Smooth muscle cell (in vitro differentiated cells): ENCODE results near the gene ELFN1. TPM values are rescaled to one million over a fixed set of nuclear protein-coding genes. Genes with fewer than 3 reads are reported as not detected.

Experiments used
- DNase-seq: peaks from one replicate; lab custom pipeline; 2025; ENCODE audit not compliant: unreplicated experiment; lab: John Stamatoyannopoulos, UW
- H2AFZ ChIP-seq: fragments of 200-600 bp; sonication (generic); 2 replicates; pipeline ENCODE4 v1.6.0; 2016; ENCODE audit warnings: antibody characterized with exemption, low read depth, mild to moderate bottlenecking
- H3F3A ChIP-seq: fragments of 200-600 bp; sonication (generic); 2 replicates; pipeline ENCODE4 v1.6.0; 2017; ENCODE audit warnings: antibody characterized with exemption, low read depth
- H3K27ac ChIP-seq: fragments of 200-600 bp; sonication (generic); 2 replicates; pipeline ENCODE4 v1.5.1; 2016; ENCODE audit warnings: low read depth, mild to moderate bottlenecking
- H3K27me3 ChIP-seq: fragments of 200-600 bp; sonication (generic); 2 replicates; pipeline ENCODE4 v1.6.1; 2016; ENCODE audit warnings: low read depth, mild to moderate bottlenecking
- H3K36me3 ChIP-seq: fragments of 200-600 bp; sonication (generic); 2 replicates; pipeline ENCODE4 v1.5.1; 2016; ENCODE audit warnings: low read depth
- H3K4me1 ChIP-seq: fragments of 200-600 bp; sonication (generic); 2 replicates; pipeline ENCODE4 v1.5.1; 2016; ENCODE audit warnings: low read depth
- H3K4me2 ChIP-seq: fragments of 200-600 bp; sonication (generic); 2 replicates; pipeline ENCODE4 v1.6.0; 2016; ENCODE audit warnings: mild to moderate bottlenecking
- H3K4me3 ChIP-seq: fragments of 200-600 bp; sonication (generic); 2 replicates; pipeline ENCODE4 v1.5.1; 2016; ENCODE audit warnings: mild to moderate bottlenecking
- H3K79me2 ChIP-seq: fragments of 200-600 bp; sonication (generic); 2 replicates; pipeline ENCODE4 v1.6.0; 2016; ENCODE audit warnings: low read depth, mild to moderate bottlenecking
- H3K9ac ChIP-seq: fragments of 200-600 bp; sonication (generic); 2 replicates; pipeline ENCODE4 v1.6.0; 2016; ENCODE audit warnings: low read depth
- H3K9me3 ChIP-seq: fragments of 200-600 bp; sonication (generic); replicated peaks from 2 replicates; pipeline ENCODE4 v1.5.1; 2016; ENCODE audit warnings: low read depth
- H4K20me1 ChIP-seq: fragments of 200-600 bp; sonication (generic); 2 replicates; pipeline ENCODE4 v1.6.0; 2016; ENCODE audit warnings: low read depth
- CTCF ChIP-seq: fragments of 200-600 bp; sonication (generic); IDR thresholded peaks from 2 replicates; pipeline ENCODE4 v1.5.1; 2017; ENCODE audit warnings: borderline replicate concordance, mild to moderate bottlenecking, antibody characterized with exemption; ENCODE audit not compliant: insufficient read depth, poor library complexity, severe bottlenecking
- WGBS: methylation state at CpG from one replicate; pipeline ENCODE4 v1.1.7; 2016; ENCODE audit warnings: low lambda C conversion rate; 5-methylcytosine and 5-hydroxymethylcytosine counted together
- polyA plus RNA-seq: library from polyadenylated mRNA; unstranded; fragments of >200 nt; fragmentation: Nextera tagmentation; extraction: Ambion mirVana; gene quantifications from 2 replicates; pipeline ENCODE4 v1.2.1, GENCODE V29; 2016
- total RNA-seq: library from RNA; depleted of rRNA; stranded (reverse); fragments of >200 nt; gene quantifications from 2 replicates; pipeline ENCODE4 v1.2.3, GENCODE V29; 2014

ELFN1 gene
- total and polyA plus RNA-seq, 2 experiments from 2014 or later, result 4.2 to 6.2 TPM

- no peak overlapping the region for H3K4me2 ChIP-seq
- no peak for DNase-seq
- H3K4me1 ChIP-seq, result no peaks in the 10 kb centered on the region
- H2AFZ ChIP-seq, result no peak overlapping the region
- H3K4me3 ChIP-seq, result no peak overlapping the region
- H4K20me1 ChIP-seq, result peaks cover 31% of the 10 kb centered on the region
- no peaks in the 10 kb centered on the region for H3F3A ChIP-seq
- no peaks in the 10 kb centered on the region for H3K36me3 ChIP-seq
- peaks cover 12% of the 10 kb centered on the region for H3K79me2 ChIP-seq
- H3K9me3 ChIP-seq, result no peaks in the 10 kb centered on the region
- no peak overlapping the region for H3K27ac ChIP-seq
- H3K9ac ChIP-seq, result no peak overlapping the region
- WGBS, result 94% methylated on average over 15 of the region's 15 CpGs
- no peak for TF ChIP-seq CTCF
- H3K27me3 ChIP-seq, result no peaks in the 10 kb centered on the region
Measured at GRCh38 chr7:1679326-1679965, 9.4 kb downstream of the ELFN1 start.

GRCh38 chr7:1679966-1680730 lies 10.1 kb downstream of the ELFN1 start:
- no peak overlapping the region for H3K9ac ChIP-seq
- peaks cover 26% of the 10 kb centered on the region for H4K20me1 ChIP-seq
- H3K4me3 ChIP-seq, result no peak overlapping the region
- TF ChIP-seq CTCF, result no peak
- H3K79me2 ChIP-seq, result peaks cover 13% of the 10 kb centered on the region
- peaks cover 5% of the 10 kb centered on the region for H3K9me3 ChIP-seq
- H3K27me3 ChIP-seq, result no peaks in the 10 kb centered on the region
- DNase-seq, result no peak
- H3F3A ChIP-seq, result no peaks in the 10 kb centered on the region
- WGBS, result 95% methylated on average over 22 of the region's 22 CpGs
- no peak overlapping the region for H3K4me2 ChIP-seq
- no peak overlapping the region for H3K27ac ChIP-seq
- H3K4me1 ChIP-seq, result no peaks in the 10 kb centered on the region
- H2AFZ ChIP-seq, result no peak overlapping the region
- no peaks in the 10 kb centered on the region for H3K36me3 ChIP-seq

DNA sequence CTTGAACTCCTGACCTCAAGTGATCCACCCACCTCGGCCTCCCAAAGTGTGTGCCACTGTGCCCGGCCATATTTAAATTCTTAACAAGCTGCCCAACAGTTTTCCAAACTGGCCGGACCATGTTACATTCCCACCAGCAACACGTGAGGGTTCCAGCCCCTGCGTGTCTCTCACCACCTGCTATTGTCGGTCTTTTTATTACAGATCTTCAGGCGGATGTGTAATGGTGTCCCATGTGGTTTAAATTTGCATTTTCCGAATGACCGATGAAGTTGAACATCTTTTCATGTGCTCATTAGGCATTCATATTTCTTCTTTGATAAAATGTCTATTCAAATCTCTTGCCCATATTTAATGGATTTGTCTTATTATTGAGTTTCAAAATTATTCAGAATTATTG lies 11.5 kb downstream of the ELFN1 start:
- no peak overlapping the region for H3K4me3 ChIP-seq
- no peaks in the 10 kb centered on the region for H3F3A ChIP-seq
- H3K4me2 ChIP-seq, result no peak overlapping the region
- H3K27ac ChIP-seq, result no peak overlapping the region
- H3K79me2 ChIP-seq, result peaks cover 16% of the 10 kb centered on the region
- no peaks in the 10 kb centered on the region for H3K27me3 ChIP-seq
- no peak for DNase-seq
- no peak overlapping the region for H3K9ac ChIP-seq
- H3K9me3 ChIP-seq, result peaks cover 8% of the 10 kb centered on the region
- no peaks in the 10 kb centered on the region for H3K4me1 ChIP-seq
- TF ChIP-seq CTCF, result no peak
- no peaks in the 10 kb centered on the region for H3K36me3 ChIP-seq
- peaks cover 13% of the 10 kb centered on the region for H4K20me1 ChIP-seq
- 94% methylated on average over 9 of the region's 9 CpGs for WGBS
- H2AFZ ChIP-seq, result no peak overlapping the region
